Endothelial cell of umbilical vein (primary cell): ENCODE measurements around the gene PTPRQ. TPM values are rescaled to one million over a fixed set of nuclear protein-coding genes. Genes with fewer than 3 reads are reported as not detected.
A peak's percentile ranks its signal among the peaks of the same experiment; 100 is the strongest.

Experiments
- BruUV-seq: library from RNA; stranded (reverse); fragments of 400-500 nt; replicated peaks from 2 replicates; lab custom pipeline; 2021; lab: Mats Ljungman, UMichigan
- CTCF ChIA-PET: fragments of 300-600, 350-600 bp; sonication (Branson Sonifier 250); formaldehyde crosslinking; loops from one replicate; lab custom pipeline; 2021; ENCODE audit warnings: antibody characterized with exemption, inconsistent platforms; lab: Charles Lee
- POLR2A ChIA-PET: fragments of 300-600, 350-600 bp; sonication (Branson Sonifier 250); formaldehyde crosslinking; loops from one replicate; lab custom pipeline; 2021; ENCODE audit warnings: antibody characterized with exemption, inconsistent platforms; lab: Charles Lee
- DNase-seq: peaks from one replicate; pipeline ENCODE4 v3.0.0-alpha.2; 2011; ENCODE audit warnings: low read depth, low spot score
- FAIRE-seq: peaks from 2 replicates; lab custom pipeline; 2011; peaks lifted over from hg19 to GRCh38; lab: Jason Lieb, UNC
- H2AFZ ChIP-seq: 2 replicates; pipeline ENCODE4 v1.6.0; 2012; ENCODE audit warnings: low read depth, low read length, control low read depth, inconsistent platforms
- H3K27ac ChIP-seq: 2 replicates; pipeline ENCODE4 v1.5.1; 2011; ENCODE audit warnings: low read depth, mild to moderate bottlenecking, control low read depth, low read length, moderate library complexity; ENCODE audit not compliant: insufficient read depth
- H3K27me3 ChIP-seq, 2 experiments: 2 replicates each; pipeline versions ENCODE4 v1.6.0 to v1.6.1; 2011; ENCODE audit warnings: low read length in 2 of 2, mixed read lengths in 1 of 2; ENCODE audit not compliant: control insufficient read depth in 2 of 2, insufficient read depth in 2 of 2
- H3K36me3 ChIP-seq, 2 experiments: 2 replicates in 1 of 2; 3 replicates in 1 of 2; pipeline ENCODE4 v1.5.1; 2011; ENCODE audit warnings: low read length in 2 of 2, mild to moderate bottlenecking in 1 of 2, moderate library complexity in 1 of 2; ENCODE audit not compliant: control insufficient read depth in 2 of 2, insufficient read depth in 2 of 2; ENCODE audit errors: extremely low read depth in 1 of 2
- H3K4me1 ChIP-seq: 3 replicates; pipeline ENCODE4 v1.5.1; 2011; ENCODE audit warnings: mild to moderate bottlenecking, low read length; ENCODE audit not compliant: control insufficient read depth, insufficient read depth; ENCODE audit errors: extremely low read depth
- H3K4me2 ChIP-seq: 2 replicates; pipeline ENCODE4 v1.6.1; 2011; ENCODE audit warnings: low read length, control low read depth, mixed read lengths; ENCODE audit not compliant: insufficient read depth
- H3K4me3 ChIP-seq, 3 experiments: fragments of 200-600 bp in 1 of 3; sonication (generic), shearing (Covaris generic) in 1 of 3; replicated peaks in 1 of 3; 2 replicates each; pipeline ENCODE4 v1.5.1; 2011 to 2016; ENCODE audit warnings: control low read depth in 3 of 3, low read length in 3 of 3, mild to moderate bottlenecking in 2 of 3, inconsistent platforms in 1 of 3, low read depth in 1 of 3, moderate library complexity in 1 of 3; ENCODE audit not compliant: insufficient read depth in 1 of 3
- H3K79me2 ChIP-seq: 2 replicates; pipeline ENCODE4 v1.6.0; 2012; ENCODE audit warnings: low read length, inconsistent platforms; ENCODE audit not compliant: control insufficient read depth, insufficient read depth
- H3K9ac ChIP-seq: replicated peaks from 2 replicates; pipeline ENCODE3; 2011; ENCODE audit warnings: low read length, control low read depth; ENCODE audit not compliant: insufficient read depth; ENCODE audit errors: extremely low read depth
- H3K9me1 ChIP-seq: replicated peaks from 3 replicates; pipeline ENCODE4 v1.6.0; 2011; ENCODE audit warnings: mild to moderate bottlenecking, low read length; ENCODE audit not compliant: control insufficient read depth, insufficient read depth; ENCODE audit errors: extremely low read depth
- H3K9me3 ChIP-seq: replicated peaks from 2 replicates; pipeline ENCODE4 v1.5.1; 2012; ENCODE audit warnings: low read length, inconsistent platforms; ENCODE audit not compliant: control insufficient read depth, insufficient read depth
- H4K20me1 ChIP-seq: replicated peaks from 2 replicates; pipeline ENCODE3; 2011; ENCODE audit warnings: mild to moderate bottlenecking, low read length; ENCODE audit not compliant: control insufficient read depth, insufficient read depth; ENCODE audit errors: extremely low read depth
- FOS ChIP-seq: IDR thresholded peaks from 2 replicates; pipeline ENCODE4 v1.6.1; 2011; ENCODE audit warnings: mild to moderate bottlenecking, low read length, moderate library complexity, borderline replicate concordance; ENCODE audit not compliant: insufficient read depth
- JUN ChIP-seq: IDR thresholded peaks from 2 replicates; pipeline ENCODE4 v1.6.1; 2011; ENCODE audit warnings: borderline replicate concordance, low read depth; ENCODE audit not compliant: insufficient read length, insufficient read depth
- MYC ChIP-seq: IDR thresholded peaks from one replicate; pipeline ENCODE4 v1.6.1; 2011; ENCODE audit warnings: mild to moderate bottlenecking, low read depth, low read length
- POLR2A ChIP-seq: IDR thresholded peaks from 2 replicates; pipeline ENCODE4 v1.6.1; 2012; ENCODE audit warnings: low read depth, mild to moderate bottlenecking, control low read depth, low read length
- POLR2AphosphoS5 ChIP-seq: IDR thresholded peaks from 2 replicates; pipeline ENCODE4 v1.6.1; 2012; ENCODE audit warnings: low read depth, mild to moderate bottlenecking, control low read depth, low read length, moderate library complexity; ENCODE audit not compliant: insufficient read depth
- dilution Hi-C: fragments of 300-500 bp; cut with MboI; formaldehyde crosslinking; loops from one replicate; pipeline ENCODE4 v1.15.0; 2019; ENCODE audit warnings: low sequenced_read_pairs; ENCODE audit not compliant: extremely low pct_ligation_motif_present
- intact Hi-C: fragments of 100-400 bp; cut with micrococcal nuclease; formaldehyde crosslinking; loops from one replicate; pipeline ENCODE4 v1.10.0; 2022
- polyA plus RNA-seq, 4 experiments: library from polyadenylated mRNA; depleted of rRNA in 3 of 4; stranded (reverse) in 3 of 4; unstranded in 1 of 4; fragments of >200 nt; gene quantifications; 2 replicates each; pipeline versions ENCODE4 v1.2.1 to v1.2.3, GENCODE V29; 2011 to 2012; ENCODE audit warnings: missing spikeins in 1 of 4
- total RNA-seq: library from RNA; stranded (reverse); gene quantifications from 2 replicates; pipeline ENCODE4 v1.2.3, GENCODE V29; 2021
- TF ChIP-seq, protein P1 (sequence below), 2 donors: IDR thresholded peaks; 1 replicate in 1 of 2; 2 replicates in 1 of 2; pipeline ENCODE4 v1.5.1; 2011; ENCODE audit warnings: low read length in 2 of 2, mild to moderate bottlenecking in 2 of 2, moderate library complexity in 2 of 2, control low read depth in 1 of 2, inconsistent platforms in 1 of 2, low read depth in 1 of 2; ENCODE audit not compliant: insufficient read depth in 1 of 2; ENCODE audit errors: extremely low read depth in 1 of 2
- TF ChIP-seq, protein P2 (sequence below): IDR thresholded peaks from 2 replicates; pipeline ENCODE4 v1.6.1; 2011; ENCODE audit not compliant: insufficient read depth, insufficient read length

Gene PTPRQ
- total and polyA plus RNA-seq, 2 donors (not counting 3 experiments of a cell fraction or from before 2014, with no cell fraction given) = not detected

DNA sequence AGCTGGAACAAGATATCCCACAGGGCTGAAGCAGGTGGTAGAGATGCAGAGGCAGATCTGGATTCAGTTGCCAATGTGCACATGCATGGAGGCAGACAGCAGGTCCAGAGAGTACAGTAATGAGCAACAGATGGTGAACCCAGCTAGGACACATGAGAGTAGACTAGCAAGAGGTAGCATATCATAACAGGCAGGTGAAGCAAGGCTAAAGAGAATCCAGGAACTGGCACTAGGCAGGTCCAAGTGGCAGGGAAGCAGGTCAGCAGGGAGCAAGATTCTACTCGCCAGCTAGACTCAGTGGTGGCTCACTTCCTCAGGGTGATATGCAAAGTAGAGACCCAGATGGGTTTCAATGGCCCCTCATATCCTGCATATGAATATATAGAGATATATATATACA lies 248.1 kb downstream of the PTPRQ start:
- H3K9ac ChIP-seq = no peak overlapping the region
- H3K4me3 ChIP-seq = no peak overlapping the region
- H4K20me1 ChIP-seq = no peaks in the 10 kb centered on the region
- H3K27me3 ChIP-seq = no peaks in the 10 kb centered on the region
- H3K9me1 ChIP-seq = no peaks in the 10 kb centered on the region
- TF ChIP-seq, protein P1, sequence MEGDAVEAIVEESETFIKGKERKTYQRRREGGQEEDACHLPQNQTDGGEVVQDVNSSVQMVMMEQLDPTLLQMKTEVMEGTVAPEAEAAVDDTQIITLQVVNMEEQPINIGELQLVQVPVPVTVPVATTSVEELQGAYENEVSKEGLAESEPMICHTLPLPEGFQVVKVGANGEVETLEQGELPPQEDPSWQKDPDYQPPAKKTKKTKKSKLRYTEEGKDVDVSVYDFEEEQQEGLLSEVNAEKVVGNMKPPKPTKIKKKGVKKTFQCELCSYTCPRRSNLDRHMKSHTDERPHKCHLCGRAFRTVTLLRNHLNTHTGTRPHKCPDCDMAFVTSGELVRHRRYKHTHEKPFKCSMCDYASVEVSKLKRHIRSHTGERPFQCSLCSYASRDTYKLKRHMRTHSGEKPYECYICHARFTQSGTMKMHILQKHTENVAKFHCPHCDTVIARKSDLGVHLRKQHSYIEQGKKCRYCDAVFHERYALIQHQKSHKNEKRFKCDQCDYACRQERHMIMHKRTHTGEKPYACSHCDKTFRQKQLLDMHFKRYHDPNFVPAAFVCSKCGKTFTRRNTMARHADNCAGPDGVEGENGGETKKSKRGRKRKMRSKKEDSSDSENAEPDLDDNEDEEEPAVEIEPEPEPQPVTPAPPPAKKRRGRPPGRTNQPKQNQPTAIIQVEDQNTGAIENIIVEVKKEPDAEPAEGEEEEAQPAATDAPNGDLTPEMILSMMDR (IDR thresholded peaks at IDR 0.05; ENCODE audit: extremely low read depth in 1 of 2, insufficient read depth in 1 of 2, low read depth in 1 of 2, low read length in 2 of 2) = no peak
- TF ChIP-seq POLR2AphosphoS5 = no peak
- no peak for TF ChIP-seq JUN
- no peak for TF ChIP-seq FOS
- TF ChIP-seq POLR2A = no peak
- TF ChIP-seq, protein P2, sequence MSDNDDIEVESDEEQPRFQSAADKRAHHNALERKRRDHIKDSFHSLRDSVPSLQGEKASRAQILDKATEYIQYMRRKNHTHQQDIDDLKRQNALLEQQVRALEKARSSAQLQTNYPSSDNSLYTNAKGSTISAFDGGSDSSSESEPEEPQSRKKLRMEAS = no peak
- no peak for TF ChIP-seq MYC
- BruUV-seq = no TSS peak
- H3K27ac ChIP-seq = no peak overlapping the region
- intact Hi-C loops = no loop called here
- DNase-seq (no peak), FAIRE-seq (no peak)
- H3K79me2 ChIP-seq = no peaks in the 10 kb centered on the region
- peak overlapping the region; percentile 59 for H2AFZ ChIP-seq
- H3K9me3 ChIP-seq = no peaks in the 10 kb centered on the region
- dilution Hi-C loops = no loop called here
- ChIA-PET POLR2A (no interaction called here), CTCF (no interaction called here)
- H3K4me2 ChIP-seq = no peak overlapping the region
- H3K36me3 ChIP-seq = no peaks in the 10 kb centered on the region
- peaks cover 3% of the 10 kb centered on the region for H3K4me1 ChIP-seq
